Mesendoderm (in vitro differentiated cells): ENCODE data around the gene DCTN2.
A peak's percentile ranks its signal among the peaks of the same experiment; 100 is the strongest.

ENCODE experiments used
- DNase-seq: peaks from one replicate; pipeline ENCODE4 v3.0.0; 2013
- H2AK5ac ChIP-seq: 2 replicates; pipeline ENCODE4 v1.6.1; 2013; ENCODE audit warnings: low read length, inconsistent platforms
- H2BK120ac ChIP-seq: 2 replicates; pipeline ENCODE4 v1.6.1; 2013; ENCODE audit warnings: low read depth, mild to moderate bottlenecking, low read length, moderate library complexity, mixed read lengths
- H2BK15ac ChIP-seq: replicated peaks from 2 replicates; pipeline ENCODE4 v1.6.1; 2013; ENCODE audit warnings: low read depth, mild to moderate bottlenecking, moderate library complexity
- H2BK5ac ChIP-seq: 2 replicates; pipeline ENCODE4 v1.6.1; 2013; ENCODE audit warnings: low read length, inconsistent platforms
- H3K18ac ChIP-seq: 2 replicates; pipeline ENCODE4 v1.6.1; 2013; ENCODE audit warnings: mild to moderate bottlenecking, low read length, mixed read lengths
- H3K23ac ChIP-seq: one replicate; pipeline ENCODE4 v1.6.1; 2013; ENCODE audit warnings: low read length
- H3K27ac ChIP-seq: 2 replicates; pipeline ENCODE4 v1.5.1; 2013; ENCODE audit warnings: low read depth, mild to moderate bottlenecking, inconsistent platforms, low read length, moderate library complexity
- H3K27me3 ChIP-seq: 2 replicates; pipeline ENCODE4 v1.6.1; 2013; ENCODE audit warnings: low read length, control low read depth, mild to moderate bottlenecking, inconsistent platforms; ENCODE audit not compliant: insufficient read depth, poor library complexity
- H3K36me3 ChIP-seq: 2 replicates; pipeline ENCODE4 v1.6.1; 2013; ENCODE audit warnings: low read length, inconsistent platforms; ENCODE audit not compliant: control insufficient read depth, insufficient read depth
- H3K4ac ChIP-seq: one replicate; pipeline ENCODE4 v1.6.1; 2013; ENCODE audit warnings: low read depth, mild to moderate bottlenecking, low read length, moderate library complexity
- H3K4me1 ChIP-seq: 2 replicates; pipeline ENCODE4 v1.6.1; 2013; ENCODE audit warnings: low read depth, low read length, inconsistent platforms; ENCODE audit not compliant: control insufficient read depth
- H3K4me2 ChIP-seq: 2 replicates; pipeline ENCODE4 v1.6.1; 2013; ENCODE audit warnings: low read length
- H3K4me3 ChIP-seq: 2 replicates; pipeline ENCODE4 v1.5.1; 2013; ENCODE audit warnings: mild to moderate bottlenecking, low read length
- H3K56ac ChIP-seq: one replicate; pipeline ENCODE4 v1.6.1; 2013; ENCODE audit warnings: low read length
- H3K79me1 ChIP-seq: 2 replicates; pipeline ENCODE4 v1.6.1; 2013; ENCODE audit warnings: low read length, inconsistent platforms
- H3K79me2 ChIP-seq: 2 replicates; pipeline ENCODE4 v1.6.1; 2013; ENCODE audit warnings: mild to moderate bottlenecking, low read length; ENCODE audit not compliant: control insufficient read depth, insufficient read depth
- H3K9ac ChIP-seq: 2 replicates; pipeline ENCODE4 v1.6.1; 2013; ENCODE audit warnings: low read length, inconsistent platforms
- H4K5ac ChIP-seq: one replicate; pipeline ENCODE4 v1.6.1; 2013; ENCODE audit warnings: low read length
- H4K8ac ChIP-seq: one replicate; pipeline ENCODE4 v1.6.1; 2013; ENCODE audit warnings: low read depth, mild to moderate bottlenecking, control low read depth, low read length, moderate library complexity
- WGBS: extraction: QIAGEN DNeasy Blood & Tissue Kit; methylation state at CpG from one replicate; pipeline ENCODE4 v1.1.7; 2013; ENCODE audit warnings: low lambda C conversion rate, missing lambda C conversion rate; ENCODE audit not compliant: insufficient coverage; ENCODE audit errors: extremely low coverage; 5-methylcytosine and 5-hydroxymethylcytosine counted together

Gene DCTN2

DNA sequence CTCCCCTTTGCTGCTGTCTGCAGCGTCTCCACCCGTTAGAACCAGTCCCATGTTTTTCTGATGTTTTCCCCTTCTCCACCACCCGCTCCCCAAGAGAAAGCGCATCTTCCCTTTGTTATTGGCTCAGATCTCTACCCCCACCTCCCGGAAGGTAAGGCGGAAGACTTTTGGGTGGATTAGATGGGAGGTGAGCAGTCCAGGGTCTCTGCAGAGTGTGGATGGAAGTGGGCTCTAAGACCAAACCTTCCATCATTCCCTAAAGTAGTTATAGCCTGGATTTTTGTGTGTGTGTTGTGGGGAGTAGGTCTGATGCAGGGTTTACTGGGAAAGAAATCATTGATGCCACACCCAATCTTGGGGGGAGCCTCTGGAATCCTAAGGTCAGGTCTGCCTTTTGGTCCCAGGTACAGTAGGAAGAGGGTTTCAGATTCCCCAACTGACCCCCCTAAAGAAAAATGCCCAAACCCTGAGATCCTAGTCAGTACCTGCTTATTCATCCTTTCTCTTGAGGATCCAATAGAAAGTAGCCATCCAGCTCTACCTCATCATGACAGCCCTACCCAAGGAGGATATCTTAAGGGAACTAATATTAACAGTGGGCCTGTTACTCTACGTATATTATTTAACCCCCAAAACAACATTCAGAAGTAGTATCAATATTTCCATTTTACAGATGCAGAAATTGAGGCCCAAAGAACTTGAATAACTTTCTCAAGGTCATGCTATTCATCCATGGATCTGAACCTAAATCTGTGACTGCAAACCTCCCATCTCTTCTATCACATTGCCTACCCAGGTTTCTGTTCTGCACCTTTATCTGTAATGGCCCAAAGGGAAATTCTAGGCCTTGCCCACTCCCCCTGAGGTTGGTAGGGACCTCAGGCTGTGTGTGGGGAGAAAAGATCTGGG lies 3.9 kb upstream of the DCTN2 start:
- no peak overlapping the region for H4K8ac ChIP-seq
- H3K27ac ChIP-seq: no peak overlapping the region
- H2BK15ac ChIP-seq: no peak overlapping the region
- peaks cover 2% of the 10 kb centered on the region for H3K27me3 ChIP-seq
- no peaks in the 10 kb centered on the region for H3K36me3 ChIP-seq
- WGBS: no CpG with 5 or more reads among the region's 7 CpGs
- no peak overlapping the region for H2BK5ac ChIP-seq
- H3K18ac ChIP-seq: no peak overlapping the region
- H3K79me1 ChIP-seq: peaks cover 7% of the 10 kb centered on the region
- peak overlapping the region; percentile 53 for H3K56ac ChIP-seq
- H3K9ac ChIP-seq: peak overlapping the region; percentile 22
- H3K4me1 ChIP-seq: peaks cover 5% of the 10 kb centered on the region
- DNase-seq: no peak
- no peak overlapping the region for H4K5ac ChIP-seq
- H3K79me2 ChIP-seq: peaks cover 5% of the 10 kb centered on the region
- peak overlapping the region; percentile 30 for H3K4me2 ChIP-seq
- H3K4ac ChIP-seq: no peak overlapping the region
- peak overlapping the region; percentile 60 for H3K4me3 ChIP-seq
- H2AK5ac ChIP-seq: no peak overlapping the region
- no peak overlapping the region for H2BK120ac ChIP-seq
- H3K23ac ChIP-seq: no peak overlapping the region

DNA sequence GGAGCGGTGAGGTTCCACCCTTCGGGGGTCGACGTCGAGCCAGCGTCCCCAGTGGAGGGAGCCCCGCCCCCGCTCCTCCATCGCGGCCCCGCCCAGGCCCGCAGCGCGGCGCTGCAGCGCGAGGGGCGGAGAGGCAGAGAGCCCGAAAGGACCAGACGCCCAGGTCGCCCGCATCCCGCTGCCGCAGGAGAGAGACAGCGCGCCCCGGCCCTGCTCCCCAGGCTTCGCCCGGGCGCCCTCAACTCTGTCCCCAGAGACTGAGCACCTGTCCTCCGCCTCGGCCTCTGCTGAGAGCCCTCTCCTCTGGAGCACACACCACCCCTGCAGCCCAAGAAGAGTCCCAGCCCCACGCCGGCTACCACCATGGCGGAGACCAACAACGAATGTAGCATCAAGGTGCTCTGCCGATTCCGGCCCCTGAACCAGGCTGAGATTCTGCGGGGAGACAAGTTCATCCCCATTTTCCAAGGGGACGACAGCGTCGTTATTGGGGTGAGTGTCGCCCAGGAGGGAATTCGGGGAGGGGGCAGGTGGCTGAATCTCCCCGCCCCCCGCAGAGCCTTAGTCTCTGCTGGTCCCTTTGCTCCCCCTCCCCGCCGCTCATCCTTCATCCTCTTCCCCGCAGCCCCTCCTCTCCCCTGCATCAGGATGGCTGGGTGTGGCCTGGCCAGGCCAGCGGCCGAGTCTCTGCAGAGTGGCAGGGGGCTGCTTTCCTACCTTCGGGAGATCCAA lies 3.1 kb upstream of the DCTN2 start, which contains the start of gene KIF5A:
KIF5A (plus strand) TSS at position 136 of the 732 bp plus-strand sequence; CDS start at position 364, 228 bp downstream.
- no CpG with 5 or more reads among the region's 52 CpGs for WGBS
- no peak within 1 kb of the TSS for H4K8ac ChIP-seq
- H3K79me2 ChIP-seq: peaks cover 8% of the 10 kb centered on the region
- H3K27ac ChIP-seq: no peak within 1 kb of the TSS
- H2BK5ac ChIP-seq: no peak within 1 kb of the TSS
- peaks cover 2% of the 10 kb centered on the region for H3K27me3 ChIP-seq
- H3K79me1 ChIP-seq: peaks cover 11% of the 10 kb centered on the region
- H3K4me3 ChIP-seq: peak within 1 kb of the TSS; percentile 60
- no peak within 1 kb of the TSS for H4K5ac ChIP-seq
- H3K56ac ChIP-seq: peak within 1 kb of the TSS; percentile 81
- H3K23ac ChIP-seq: no peak within 1 kb of the TSS
- no peak within 1 kb of the TSS for H2BK15ac ChIP-seq
- H3K4me1 ChIP-seq: peaks cover 8% of the 10 kb centered on the region
- peak within 1 kb of the TSS; percentile 38 for H2AK5ac ChIP-seq
- H3K9ac ChIP-seq: peak within 1 kb of the TSS; percentile 55
- peak within 1 kb of the TSS; percentile 50 for H3K4me2 ChIP-seq
- no peaks in the 10 kb centered on the region for H3K36me3 ChIP-seq
- H2BK120ac ChIP-seq: no peak within 1 kb of the TSS
- no peak within 1 kb of the TSS for H3K4ac ChIP-seq
- no peak within 1 kb of the TSS for H3K18ac ChIP-seq
- DNase-seq: peak; percentile 48

DNA sequence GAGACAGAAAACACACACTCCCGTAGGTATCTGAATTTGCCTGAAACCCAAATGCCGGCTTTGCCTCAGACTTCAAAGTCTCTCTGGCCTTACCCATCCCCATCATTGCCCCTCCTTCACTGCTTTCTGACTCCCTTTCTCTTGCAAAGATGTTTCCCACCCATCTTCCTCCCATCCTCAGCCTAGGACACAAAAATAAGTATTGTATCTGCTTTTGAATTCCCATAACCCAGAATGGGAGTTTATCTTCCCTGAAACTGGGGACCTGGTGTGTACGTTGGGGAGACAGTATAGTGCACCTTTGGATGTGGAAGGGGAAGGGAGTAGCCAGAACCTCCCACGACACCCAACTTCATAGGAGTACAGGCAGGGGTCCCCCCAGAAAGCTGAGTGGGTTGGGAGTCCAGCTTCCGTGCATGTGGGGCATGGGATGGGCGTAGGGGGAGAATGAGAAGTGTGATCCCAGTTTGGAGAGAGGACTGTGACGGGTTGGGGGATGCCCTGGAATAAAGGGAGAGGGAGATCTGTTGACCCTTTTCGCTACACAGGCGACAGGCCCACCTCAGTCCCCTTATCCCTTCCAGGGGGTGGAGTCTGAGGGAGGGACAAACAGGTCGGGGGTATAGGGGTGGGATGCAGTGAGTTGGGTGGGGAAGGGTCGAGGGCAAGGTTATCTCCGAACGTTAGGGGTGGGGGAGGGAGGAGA lies 2.4 kb upstream of the DCTN2 start:
- H3K56ac ChIP-seq: peak overlapping the region; percentile 76
- H2AK5ac ChIP-seq: peak overlapping the region; percentile 38
- H3K18ac ChIP-seq: no peak overlapping the region
- H3K27ac ChIP-seq: no peak overlapping the region
- H3K9ac ChIP-seq: peak overlapping the region; percentile 55
- no peak overlapping the region for H3K4ac ChIP-seq
- no peak overlapping the region for H2BK120ac ChIP-seq
- no peak overlapping the region for H2BK15ac ChIP-seq
- H2BK5ac ChIP-seq: no peak overlapping the region
- H3K23ac ChIP-seq: no peak overlapping the region
- peak overlapping the region; percentile 15 for H3K4me3 ChIP-seq
- H3K4me1 ChIP-seq: peaks cover 8% of the 10 kb centered on the region
- no peak overlapping the region for H4K5ac ChIP-seq
- H3K27me3 ChIP-seq: peaks cover 2% of the 10 kb centered on the region
- no peak for DNase-seq
- no peaks in the 10 kb centered on the region for H3K36me3 ChIP-seq
- peak overlapping the region; percentile 50 for H3K4me2 ChIP-seq
- peaks cover 12% of the 10 kb centered on the region for H3K79me2 ChIP-seq
- WGBS: no CpG with 5 or more reads among the region's 13 CpGs
- H4K8ac ChIP-seq: no peak overlapping the region
- H3K79me1 ChIP-seq: peaks cover 15% of the 10 kb centered on the region

DNA sequence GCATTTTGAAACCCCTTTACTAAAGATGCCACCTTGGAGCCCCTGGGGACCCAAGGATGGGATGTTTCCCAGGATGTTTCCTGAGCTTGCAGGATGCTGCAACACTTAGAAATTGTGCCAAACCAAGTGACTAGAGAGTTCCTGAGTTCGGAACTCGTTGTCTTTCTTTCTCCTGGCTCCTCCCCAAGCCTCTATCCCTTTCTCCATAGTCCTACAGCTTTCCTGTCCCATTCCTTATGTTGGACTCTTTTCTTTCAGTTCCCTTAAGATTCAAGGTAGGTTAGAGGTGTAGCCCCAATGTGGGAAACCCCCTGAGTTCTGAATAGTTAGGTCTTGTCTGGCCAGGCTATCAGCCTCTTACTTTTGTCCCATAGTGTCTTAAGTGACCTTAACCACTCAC lies 1.5 kb upstream of the DCTN2 start:
- no peak overlapping the region for H3K27ac ChIP-seq
- no peak for DNase-seq
- no peak overlapping the region for H4K8ac ChIP-seq
- no peak overlapping the region for H3K4ac ChIP-seq
- no peaks in the 10 kb centered on the region for H3K36me3 ChIP-seq
- WGBS: no CpG with 5 or more reads among the region's 2 CpGs
- H3K18ac ChIP-seq: no peak overlapping the region
- peaks cover 15% of the 10 kb centered on the region for H3K79me1 ChIP-seq
- no peak overlapping the region for H3K56ac ChIP-seq
- peaks cover 8% of the 10 kb centered on the region for H3K4me1 ChIP-seq
- H3K79me2 ChIP-seq: peaks cover 12% of the 10 kb centered on the region
- no peak overlapping the region for H2AK5ac ChIP-seq
- no peak overlapping the region for H4K5ac ChIP-seq
- no peak overlapping the region for H2BK15ac ChIP-seq
- H3K27me3 ChIP-seq: peaks cover 2% of the 10 kb centered on the region
- no peak overlapping the region for H3K9ac ChIP-seq
- no peak overlapping the region for H2BK5ac ChIP-seq
- no peak overlapping the region for H2BK120ac ChIP-seq
- H3K4me3 ChIP-seq: no peak overlapping the region
- H3K4me2 ChIP-seq: no peak overlapping the region
- no peak overlapping the region for H3K23ac ChIP-seq

DNA sequence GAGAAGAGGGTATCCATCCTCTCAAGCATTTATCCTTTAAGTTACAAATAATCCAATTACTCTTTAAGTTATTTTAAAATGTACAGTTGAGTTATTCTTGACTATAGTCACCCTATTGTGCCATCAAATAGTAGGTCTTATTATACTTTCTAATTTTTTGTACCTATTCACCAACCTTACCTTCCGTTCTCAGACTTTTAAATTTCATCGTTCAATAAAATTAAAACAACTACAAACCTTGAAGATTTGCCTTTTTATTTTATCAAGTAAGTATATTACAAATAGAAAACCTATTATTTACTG lies 972 bp upstream of the DCTN2 start:
- no peak overlapping the region for H2BK15ac ChIP-seq
- H2BK120ac ChIP-seq: no peak overlapping the region
- no peak overlapping the region for H4K8ac ChIP-seq
- H3K27ac ChIP-seq: no peak overlapping the region
- WGBS: 100% methylated on average over 2 of the region's 2 CpGs
- H2BK5ac ChIP-seq: no peak overlapping the region
- H3K36me3 ChIP-seq: no peaks in the 10 kb centered on the region
- peaks cover 8% of the 10 kb centered on the region for H3K4me1 ChIP-seq
- H3K56ac ChIP-seq: no peak overlapping the region
- peaks cover 12% of the 10 kb centered on the region for H3K79me2 ChIP-seq
- H3K79me1 ChIP-seq: peaks cover 15% of the 10 kb centered on the region
- H3K23ac ChIP-seq: no peak overlapping the region
- H3K9ac ChIP-seq: no peak overlapping the region
- DNase-seq: no peak
- no peak overlapping the region for H2AK5ac ChIP-seq
- peaks cover 2% of the 10 kb centered on the region for H3K27me3 ChIP-seq
- no peak overlapping the region for H3K4me3 ChIP-seq
- H4K5ac ChIP-seq: no peak overlapping the region
- H3K4me2 ChIP-seq: no peak overlapping the region
- no peak overlapping the region for H3K4ac ChIP-seq
- no peak overlapping the region for H3K18ac ChIP-seq
